ENCODE data around the gene CACNA1C. TPM values are rescaled to one million over a fixed set of nuclear protein-coding genes. Genes with fewer than 3 reads are reported as not detected.

CACNA1C gene
- total RNA-seq, 1 donor from 2014 or later = 0.42 TPM

GRCh38 chr12:2439332-2440100, 386.7 kb downstream of the CACNA1C start:
- intact Hi-C loops (cut with micrococcal nuclease) = no loop called here

GRCh38 chr12:2443776-2444175, 391.0 kb downstream of the CACNA1C start:
- intact Hi-C loops (cut with micrococcal nuclease) = no loop called here

DNA sequence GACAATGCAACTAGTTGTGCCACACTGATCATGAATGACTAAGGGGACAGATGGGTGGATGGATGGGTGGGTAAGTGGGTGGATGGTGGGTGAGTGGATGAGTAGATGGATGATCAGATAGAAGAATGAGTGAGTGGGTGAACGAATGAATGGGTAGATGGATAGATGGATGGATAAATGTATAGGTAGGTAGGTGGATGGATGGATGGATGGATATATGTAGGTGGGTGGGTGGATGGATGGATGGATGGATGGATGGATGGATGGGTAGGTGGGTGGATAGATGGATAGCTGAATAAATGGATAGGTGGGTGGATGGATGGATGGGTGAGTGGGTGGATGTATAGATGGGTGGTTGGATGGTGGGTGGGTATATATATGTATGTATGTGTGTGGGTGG, 393.2 kb downstream of the CACNA1C start:
- intact Hi-C loops (cut with micrococcal nuclease) = no loop called here

- intact Hi-C loops (cut with micrococcal nuclease) = no loop called here
Measured at GRCh38 chr12:2447861-2448260, 395.1 kb downstream of the CACNA1C start.

GRCh38 chr12:2449586-2449985, 396.8 kb downstream of the CACNA1C start:
- intact Hi-C loops (cut with micrococcal nuclease) = no loop called here

GRCh38 chr12:2450553-2450952, 397.8 kb downstream of the CACNA1C start:
- intact Hi-C loops (cut with micrococcal nuclease) = no loop called here

DNA sequence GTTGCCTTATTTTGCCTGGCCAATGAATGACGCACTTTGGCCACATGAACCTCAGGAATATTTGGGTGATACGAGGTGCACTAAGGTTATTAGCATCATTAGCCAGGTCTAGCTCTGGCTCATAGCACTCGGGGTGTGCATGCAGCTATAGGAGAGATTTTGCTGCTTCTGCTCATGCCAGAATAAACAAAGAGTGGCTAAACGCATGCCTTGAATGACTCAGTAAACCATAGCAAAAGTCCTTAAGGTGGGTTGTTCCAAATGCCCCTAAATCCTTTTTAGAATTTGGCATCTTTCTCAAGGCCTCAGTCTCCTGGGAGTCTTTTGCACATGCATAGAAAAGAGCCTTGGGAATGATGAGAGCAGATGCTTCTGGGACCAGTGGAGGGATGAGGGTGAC, 398.2 kb downstream of the CACNA1C start:
- intact Hi-C loops (cut with micrococcal nuclease) = no loop called here

DNA sequence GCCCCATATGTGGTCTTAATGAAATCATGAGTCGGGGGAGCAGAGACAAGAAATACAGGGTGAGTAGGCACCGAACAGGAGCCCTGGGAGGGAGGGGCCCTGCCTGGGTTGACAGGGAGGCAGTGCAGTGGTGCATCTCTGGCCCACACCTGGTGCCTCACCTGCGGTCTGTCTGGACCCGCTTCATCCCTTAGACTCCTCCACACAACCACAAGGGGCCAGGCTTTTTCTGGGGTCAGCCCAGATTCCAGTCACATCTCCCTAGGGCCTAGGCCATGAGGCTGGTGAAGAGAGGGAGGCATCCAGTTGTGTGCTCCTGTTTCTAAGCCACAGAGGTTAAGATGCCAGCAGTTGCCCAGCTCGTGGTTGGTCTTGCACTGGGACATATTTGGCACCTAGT, 398.7 kb downstream of the CACNA1C start:
- intact Hi-C loops (cut with micrococcal nuclease) = no loop called here

DNA sequence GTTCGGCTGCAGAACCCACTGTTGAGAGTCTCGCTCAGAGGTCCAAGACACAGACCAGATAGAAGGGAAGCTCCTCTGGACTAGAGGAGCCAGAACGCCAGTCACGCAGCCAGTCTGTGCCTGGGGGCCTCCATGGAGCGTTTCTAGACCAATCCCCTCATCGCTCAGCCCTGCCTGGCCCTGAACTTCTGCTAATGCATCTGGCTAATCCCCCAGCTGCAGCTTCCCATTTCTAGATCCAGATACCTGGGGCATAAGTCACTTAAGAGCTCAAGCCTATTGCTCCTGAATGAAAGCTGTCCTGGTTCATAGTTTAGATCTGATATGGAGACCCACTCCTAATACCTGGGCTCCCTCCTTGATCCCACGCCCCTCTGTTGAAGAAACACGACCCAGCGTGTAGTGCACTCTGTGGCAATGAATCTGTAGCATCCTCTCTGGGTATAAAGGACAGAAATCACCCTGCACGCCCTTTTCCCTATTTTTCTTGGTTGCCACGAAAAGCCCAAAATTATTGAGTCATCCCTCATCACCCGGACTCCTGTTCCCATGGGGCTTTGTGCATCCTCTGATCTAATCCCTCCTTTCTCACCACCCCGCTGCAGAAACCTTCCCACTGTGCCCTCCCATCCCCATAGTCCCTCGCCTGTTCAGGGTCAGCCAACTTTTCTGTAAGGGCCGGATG, 400.4 kb downstream of the CACNA1C start:
- intact Hi-C loops (cut with micrococcal nuclease) = no loop called here

GRCh38 chr12:2453761-2454090, 400.9 kb downstream of the CACNA1C start:
- intact Hi-C loops (cut with micrococcal nuclease) = no loop called here

- intact Hi-C loops (cut with micrococcal nuclease) = no loop called here
Measured at GRCh38 chr12:2454601-2455177, 401.9 kb downstream of the CACNA1C start.

- intact Hi-C loops (cut with micrococcal nuclease) = no loop called here
Measured at GRCh38 chr12:2455410-2455809, 402.6 kb downstream of the CACNA1C start.

DNA sequence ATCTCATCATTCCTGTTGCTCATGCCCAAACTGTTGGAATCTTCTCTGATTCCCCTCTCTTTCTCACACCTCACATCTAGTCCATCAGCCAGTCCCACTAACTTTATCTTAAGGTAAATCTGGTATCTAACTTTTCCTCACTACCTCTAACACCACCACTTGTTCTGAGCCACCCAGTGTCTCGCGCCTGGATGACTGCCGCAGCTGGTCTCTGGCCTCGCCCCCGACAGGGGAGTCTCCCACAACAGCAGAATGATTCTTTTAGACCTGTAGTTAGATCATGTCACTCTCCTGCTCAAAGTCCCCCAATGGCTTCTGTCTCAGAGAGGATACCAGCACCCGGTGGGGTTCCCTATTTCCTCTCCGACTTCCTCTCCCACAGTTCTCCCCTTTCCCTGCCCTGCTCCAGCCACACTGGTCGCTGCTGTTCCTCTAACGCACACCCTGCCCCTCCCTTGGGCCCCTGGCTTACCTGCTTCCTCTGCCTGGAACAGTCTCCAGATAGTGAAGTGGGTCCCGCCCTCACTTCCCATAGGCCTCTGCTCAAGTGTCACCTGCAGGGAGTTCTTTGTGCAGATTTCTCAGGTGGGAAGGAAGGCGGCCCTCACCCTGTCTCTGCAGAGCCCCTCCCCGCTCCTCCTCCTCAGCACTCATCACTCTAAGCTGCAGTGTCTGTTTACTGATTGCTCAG, 403.5 kb downstream of the CACNA1C start:
- intact Hi-C loops (cut with micrococcal nuclease) = no loop called here

DNA sequence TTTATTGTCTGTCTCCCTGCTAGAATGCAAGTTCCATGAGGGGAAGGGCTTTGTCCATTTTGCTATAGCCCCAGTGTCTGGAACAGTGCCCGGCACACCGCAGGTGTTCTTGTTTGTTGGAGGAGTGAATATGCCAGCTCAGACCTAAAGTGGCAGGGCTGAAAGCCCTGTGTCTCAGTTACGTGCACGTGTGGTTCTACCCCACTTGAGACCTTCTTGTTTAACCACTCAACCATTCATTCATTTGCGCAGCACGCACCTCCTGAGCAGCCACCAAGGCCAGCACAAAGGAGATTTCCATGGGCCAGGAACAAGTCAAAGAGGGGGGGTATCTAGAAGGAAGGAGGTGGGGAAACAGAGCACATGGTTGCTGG, 404.0 kb downstream of the CACNA1C start:
- intact Hi-C loops (cut with micrococcal nuclease) = no loop called here

GRCh38 chr12:2457215-2457932, 404.6 kb downstream of the CACNA1C start:
- intact Hi-C loops (cut with micrococcal nuclease) = no loop called here

- intact Hi-C loops (cut with micrococcal nuclease) = no loop called here
Measured at GRCh38 chr12:2457933-2458414, 405.2 kb downstream of the CACNA1C start.

DNA sequence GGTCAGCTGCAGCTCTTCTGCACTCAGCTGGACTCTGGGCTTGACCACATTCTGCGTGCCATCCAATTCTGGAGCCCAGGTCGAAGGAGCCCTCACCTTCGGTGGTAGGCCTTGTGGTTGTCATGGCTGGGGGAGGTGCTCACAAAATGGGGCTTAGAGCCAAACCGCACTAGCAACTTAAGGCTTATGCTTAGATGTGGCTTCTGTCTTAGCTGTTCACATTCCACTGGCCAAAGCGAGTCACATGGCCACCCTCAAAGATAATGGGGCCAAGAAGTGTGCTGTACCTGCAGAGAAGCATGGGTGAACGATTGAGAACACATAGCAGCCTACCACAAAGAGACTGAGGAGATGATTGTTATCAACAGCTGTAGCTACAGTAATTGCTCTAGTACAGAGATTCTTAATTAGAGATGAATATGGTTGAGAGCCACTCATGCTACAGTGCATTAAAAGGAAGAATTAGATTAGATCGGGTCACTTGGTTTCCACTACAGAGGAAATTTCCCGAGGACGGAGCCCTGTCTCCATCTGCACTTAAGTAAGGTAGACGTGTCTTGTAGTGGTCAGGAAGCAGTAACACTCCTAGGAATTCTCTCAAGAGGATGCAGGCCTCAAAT, 407.4 kb downstream of the CACNA1C start:
- intact Hi-C loops (cut with micrococcal nuclease) = no loop called here

DNA sequence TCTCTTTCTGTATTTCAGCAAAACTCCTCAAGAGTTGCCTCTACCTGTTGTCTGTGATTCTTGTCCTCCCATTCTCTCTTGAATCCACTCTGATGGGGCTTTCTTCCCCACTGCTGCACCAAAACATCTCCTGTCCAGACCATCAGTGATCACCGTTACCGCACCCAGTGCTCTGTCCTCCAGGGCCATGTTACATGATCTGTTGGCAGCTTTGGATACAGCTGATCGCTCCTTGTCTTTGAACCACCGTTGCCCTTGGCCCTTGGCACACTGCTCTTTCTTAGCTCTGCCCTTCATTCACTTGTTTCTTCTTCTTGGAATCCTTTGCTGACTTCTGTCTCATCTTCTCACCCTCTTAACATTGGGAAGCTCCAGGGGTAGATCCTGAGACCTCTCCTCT, 408.3 kb downstream of the CACNA1C start:
- intact Hi-C loops (cut with micrococcal nuclease) = no loop called here

DNA sequence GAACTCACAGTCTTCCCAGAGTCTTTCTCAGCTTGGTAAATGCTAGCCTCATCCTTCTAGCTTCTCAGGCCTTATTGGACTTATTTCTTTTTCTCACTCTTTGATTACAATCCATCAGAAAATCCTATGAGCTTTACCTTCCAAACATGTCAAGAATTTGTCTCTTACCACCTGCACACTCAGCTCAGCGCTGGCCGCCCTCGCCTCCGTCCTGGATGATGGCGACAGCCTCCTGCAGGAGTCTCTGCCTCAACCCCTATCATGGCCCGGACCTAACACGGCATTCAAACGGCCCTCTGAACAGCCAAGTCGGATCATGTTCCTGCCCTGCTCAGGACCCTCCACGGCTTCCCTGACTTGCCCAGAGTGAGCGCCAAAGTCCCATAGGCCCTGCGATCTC, 408.9 kb downstream of the CACNA1C start:
- intact Hi-C loops (cut with micrococcal nuclease) = no loop called here

DNA sequence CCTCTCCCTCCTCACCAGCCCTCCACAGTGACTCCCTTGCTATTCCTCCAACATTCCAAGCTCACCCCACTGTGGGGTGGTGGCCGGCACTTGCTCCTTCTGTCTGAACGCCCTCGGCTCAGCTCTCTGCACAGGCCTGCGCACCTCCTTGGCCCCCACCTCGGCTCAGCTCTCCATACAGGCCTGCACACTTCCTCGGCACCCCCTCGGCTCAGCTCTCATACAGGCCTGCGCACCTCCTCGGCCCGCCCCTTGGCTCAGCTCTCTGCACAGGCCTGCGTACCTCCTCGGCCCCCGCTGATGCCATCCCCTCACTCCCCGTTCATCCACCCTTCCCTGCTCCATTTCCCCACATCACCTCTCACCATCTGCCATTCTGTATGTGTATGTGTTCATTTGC, 409.3 kb downstream of the CACNA1C start:
- intact Hi-C loops (cut with micrococcal nuclease) = no loop called here

DNA sequence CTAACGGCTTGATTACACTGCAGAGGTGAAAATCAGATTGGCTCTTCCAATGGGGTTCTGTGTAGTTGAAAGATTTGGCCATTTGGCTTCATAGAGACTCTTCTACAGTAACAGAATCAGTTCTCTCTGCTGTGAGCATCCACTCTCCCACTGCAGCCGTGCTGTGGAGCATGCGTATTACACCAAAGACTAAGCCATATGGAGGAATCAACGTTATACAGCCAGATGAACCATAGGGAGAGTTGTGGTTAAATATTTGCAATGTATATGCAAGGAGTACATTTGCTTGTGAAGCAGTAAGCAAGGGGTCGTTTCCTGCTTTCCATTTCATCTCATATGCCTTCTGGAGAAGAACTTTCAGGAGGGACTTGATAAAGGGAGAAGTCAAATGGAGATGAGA, 410.9 kb downstream of the CACNA1C start:
- intact Hi-C loops (cut with micrococcal nuclease) = no loop called here
